NCI-H128 (cell line): ENCODE measurements around the gene HNRNPA0.
"Not testable (repeated sequence)": the region's sequence is repeated elsewhere in the genome, so short reads cannot be mapped to it uniquely, and the experiment has no call there.

Experiments
- DNase-seq: peaks from one replicate; lab custom pipeline; 2025; ENCODE audit not compliant: unreplicated experiment; lab: John Stamatoyannopoulos, UW

HNRNPA0 gene

GRCh38 chr5:137754188-137754960, at the start of gene HNRNPA0:
TSS of gene HNRNPA0 (minus strand) at chr5:137754363. CDS start at chr5:137754066, 297 bp downstream.
- peak; percentile 90 for DNase-seq

- DNase-seq: no peak
Observed at GRCh38 chr5:137802282-137803210, 48.4 kb upstream of the HNRNPA0 start.

GRCh38 chr5:137800700-137801411, 46.7 kb upstream of the HNRNPA0 start:
- no peak for DNase-seq

GRCh38 chr5:137796279-137796678, 42.1 kb upstream of the HNRNPA0 start:
- DNase-seq: no peak

- no peak for DNase-seq
Observed at GRCh38 chr5:137794863-137795262, 40.7 kb upstream of the HNRNPA0 start.

GRCh38 chr5:137792303-137792702, 38.1 kb upstream of the HNRNPA0 start:
- no peak for DNase-seq

- DNase-seq: no peak
Observed at GRCh38 chr5:137791799-137792198, 37.6 kb upstream of the HNRNPA0 start.

- no peak for DNase-seq
Observed at GRCh38 chr5:137791387-137791786, 37.2 kb upstream of the HNRNPA0 start.

GRCh38 chr5:137788560-137788959, 34.4 kb upstream of the HNRNPA0 start:
- not testable (repeated sequence) for DNase-seq

- DNase-seq: no peak
Observed at GRCh38 chr5:137782984-137783536, 28.9 kb upstream of the HNRNPA0 start.

- no peak for DNase-seq
Observed at GRCh38 chr5:137782055-137782454, 27.9 kb upstream of the HNRNPA0 start.

GRCh38 chr5:137778772-137779564, 24.8 kb upstream of the HNRNPA0 start:
- DNase-seq: no peak

GRCh38 chr5:137767937-137768336, 13.8 kb upstream of the HNRNPA0 start:
- not testable (repeated sequence) for DNase-seq

GRCh38 chr5:137761566-137761965, 7.4 kb upstream of the HNRNPA0 start:
- DNase-seq: no peak

GRCh38 chr5:137760719-137761516, 6.8 kb upstream of the HNRNPA0 start:
- DNase-seq: no peak

GRCh38 chr5:137760294-137760693, 6.1 kb upstream of the HNRNPA0 start:
- DNase-seq: no peak

GRCh38 chr5:137758715-137759306, 4.6 kb upstream of the HNRNPA0 start:
- no peak for DNase-seq

GRCh38 chr5:137758121-137758520, 4.0 kb upstream of the HNRNPA0 start:
- no peak for DNase-seq

GRCh38 chr5:137757634-137758033, 3.5 kb upstream of the HNRNPA0 start:
- DNase-seq: no peak
